GM19193 (cell line): ENCODE data around the gene LCORL.

ENCODE experiments used
- POLR2A ChIP-seq: IDR thresholded peaks from 4 replicates; pipeline ENCODE4 v1.6.1; 2011; ENCODE audit not compliant: insufficient read depth, insufficient read length; ENCODE audit errors: extremely low read depth

The LCORL gene

DNA sequence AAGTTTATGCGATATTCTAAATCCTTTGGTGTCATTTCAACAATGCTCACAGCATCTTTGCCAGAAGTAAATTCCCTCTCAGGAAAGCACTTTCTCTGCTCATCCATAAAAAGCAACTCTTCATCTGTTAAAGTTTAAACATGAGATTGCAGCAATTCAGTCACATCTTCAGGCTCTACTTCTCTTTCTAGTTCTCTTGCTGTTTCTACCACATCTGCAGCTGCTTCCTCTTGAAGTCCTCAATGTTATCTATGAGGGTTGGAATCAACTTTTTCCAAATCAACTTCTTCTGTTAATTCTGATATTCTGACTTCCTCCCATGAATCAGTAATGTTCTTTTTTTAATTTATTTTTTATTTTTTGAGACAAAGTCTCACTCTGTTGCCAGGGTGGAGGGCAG lies 100.9 kb downstream of the LCORL start:
- TF ChIP-seq POLR2A, result no peak

GRCh38 chr4:17915439-17915838 lies 106.1 kb downstream of the LCORL start:
- TF ChIP-seq POLR2A, result no peak

- no peak for TF ChIP-seq POLR2A
Observed at GRCh38 chr4:17912011-17912410, 109.5 kb downstream of the LCORL start.

DNA sequence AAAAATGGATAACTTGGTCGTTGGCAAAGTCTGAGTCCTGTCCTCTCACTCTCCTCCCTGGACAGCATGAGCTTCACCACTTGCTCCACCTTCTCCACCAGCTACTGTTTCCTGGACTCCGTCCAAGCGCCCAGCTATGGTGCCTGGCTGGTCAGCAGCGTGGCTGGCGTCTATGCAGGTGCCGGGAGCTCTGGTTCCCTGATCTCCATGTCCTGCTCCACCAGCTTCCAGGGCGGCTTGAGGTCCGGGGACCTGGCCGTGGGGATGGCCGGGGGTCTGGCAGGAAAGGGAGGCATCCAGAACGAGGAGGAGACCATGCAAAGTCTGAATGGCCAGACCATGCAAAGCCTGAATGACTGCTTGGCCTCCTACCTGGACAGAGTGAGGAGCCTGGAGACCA lies 109.9 kb downstream of the LCORL start:
- no peak for TF ChIP-seq POLR2A

DNA sequence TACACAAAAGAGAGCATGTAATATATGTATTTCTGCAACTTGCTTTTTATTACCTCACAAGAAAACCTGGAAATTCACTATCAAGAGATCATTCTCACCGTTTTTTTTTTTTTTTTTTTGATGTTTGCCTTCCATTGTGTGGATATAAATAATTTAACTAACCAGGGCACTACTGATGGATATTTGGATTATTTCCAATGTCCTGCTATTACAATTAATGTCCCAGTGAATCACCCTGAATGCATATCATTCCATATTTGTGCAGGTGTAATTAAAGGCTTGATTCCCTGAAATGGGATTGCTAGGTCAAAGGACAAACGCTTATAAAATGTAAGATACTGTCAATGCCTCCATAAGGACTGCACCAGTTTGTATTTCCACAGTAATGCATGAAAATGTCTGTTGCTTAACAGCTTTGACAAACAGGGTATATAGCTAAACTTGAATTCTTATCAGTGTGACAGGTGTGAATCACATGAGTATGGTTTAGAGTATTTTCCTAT lies 123.0 kb downstream of the LCORL start:
- no peak for TF ChIP-seq POLR2A

- TF ChIP-seq POLR2A, result no peak
Observed at GRCh38 chr4:17895481-17895880, 126.1 kb downstream of the LCORL start.

GRCh38 chr4:17894421-17894820 lies 127.1 kb downstream of the LCORL start:
- TF ChIP-seq POLR2A, result no peak

DNA sequence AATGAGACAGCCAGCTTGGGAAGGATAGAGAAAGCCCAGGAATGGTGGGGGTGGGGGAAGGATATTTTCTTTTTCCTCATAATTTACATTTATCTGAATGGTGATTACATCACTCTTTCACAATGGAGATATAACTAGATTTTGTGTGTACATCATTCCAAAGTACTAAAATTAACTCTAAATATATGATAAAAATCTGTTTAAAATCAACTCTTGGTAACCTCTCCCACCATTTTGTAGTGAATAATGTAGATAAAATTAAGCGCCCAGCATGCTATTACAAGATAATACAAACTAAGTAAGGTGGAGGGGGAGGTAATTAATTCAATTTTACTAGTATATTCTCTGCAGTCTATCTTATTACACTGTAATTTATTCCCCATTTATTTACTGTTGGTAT lies 131.9 kb downstream of the LCORL start:
- TF ChIP-seq POLR2A, result no peak

DNA sequence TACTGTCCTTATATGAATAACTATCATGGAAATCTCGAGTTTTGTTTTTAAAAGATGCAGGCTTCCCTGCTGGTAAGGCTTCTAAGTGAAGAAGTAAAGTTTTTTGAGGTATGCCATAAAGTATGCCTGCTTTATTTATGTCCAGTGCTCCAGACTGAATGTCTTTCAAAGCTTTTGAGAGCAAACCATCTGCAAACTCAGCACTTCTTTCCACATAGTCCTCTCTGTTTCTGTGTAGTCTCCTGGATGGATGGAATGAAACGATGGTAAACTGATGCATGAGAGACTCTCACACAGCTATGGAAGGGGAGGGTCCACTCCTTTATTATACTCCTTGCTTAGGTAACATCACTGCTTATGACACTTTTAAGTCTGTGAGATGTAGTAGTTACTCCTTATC lies 137.0 kb downstream of the LCORL start:
- TF ChIP-seq POLR2A, result no peak

DNA sequence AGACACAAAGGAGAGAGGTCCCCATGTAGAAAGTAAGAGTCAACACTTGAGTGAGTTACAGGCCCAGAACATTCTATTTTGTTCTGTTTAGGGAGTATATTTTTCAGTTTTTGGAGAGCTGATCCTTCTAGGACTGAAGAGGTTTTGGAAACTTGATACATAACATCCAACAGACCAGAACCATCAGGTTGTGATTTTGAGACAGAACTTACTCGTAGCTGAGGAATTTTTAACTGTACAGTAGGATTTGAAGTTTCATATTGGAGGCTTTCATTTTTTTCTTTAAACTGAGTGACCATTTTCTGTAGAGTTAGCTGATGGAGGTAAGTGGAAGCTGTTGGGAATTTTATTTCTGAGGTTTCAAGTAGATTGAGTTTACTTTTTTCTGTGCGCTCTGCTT lies 137.5 kb downstream of the LCORL start:
- no peak for TF ChIP-seq POLR2A

DNA sequence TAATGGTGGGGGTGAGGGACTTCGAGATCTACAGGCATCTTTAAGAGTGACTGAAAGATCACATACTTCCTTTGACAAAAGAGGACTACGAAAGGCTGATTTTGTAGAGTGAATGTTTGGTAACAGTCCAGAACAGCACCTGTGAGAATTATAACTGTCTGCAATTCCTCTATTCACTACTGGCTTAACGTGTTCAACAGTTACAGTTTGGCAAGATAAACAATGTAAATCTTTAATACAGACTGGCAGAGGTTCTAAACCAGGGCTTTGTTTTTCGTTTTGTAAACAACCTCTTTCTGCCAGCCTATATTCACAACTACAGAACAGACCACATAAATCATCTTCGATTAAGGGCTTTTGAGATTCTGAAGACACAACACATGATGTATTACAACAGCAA lies 143.9 kb downstream of the LCORL start:
- no peak for TF ChIP-seq POLR2A

DNA sequence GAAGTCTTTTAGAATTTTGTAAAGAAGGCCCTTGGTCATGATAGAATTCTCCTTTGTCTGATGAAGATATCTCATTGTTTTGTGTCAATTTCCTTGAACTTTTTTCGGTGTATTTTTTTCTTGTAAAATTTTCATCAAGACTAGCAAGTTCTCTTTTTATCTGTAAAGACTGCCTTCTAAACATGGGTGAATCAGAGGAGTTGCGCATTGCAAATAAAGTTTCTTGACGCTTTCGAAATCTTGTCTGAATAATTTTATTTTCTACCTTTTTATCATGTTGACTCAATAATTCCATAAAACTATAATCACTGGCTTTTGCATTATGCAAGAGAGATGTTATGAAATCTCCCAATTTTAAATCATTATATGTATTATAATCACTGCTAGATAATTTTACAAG lies 144.6 kb downstream of the LCORL start:
- TF ChIP-seq POLR2A, result no peak

GRCh38 chr4:17875402-17876070 lies 146.0 kb downstream of the LCORL start:
- no peak for TF ChIP-seq POLR2A

DNA sequence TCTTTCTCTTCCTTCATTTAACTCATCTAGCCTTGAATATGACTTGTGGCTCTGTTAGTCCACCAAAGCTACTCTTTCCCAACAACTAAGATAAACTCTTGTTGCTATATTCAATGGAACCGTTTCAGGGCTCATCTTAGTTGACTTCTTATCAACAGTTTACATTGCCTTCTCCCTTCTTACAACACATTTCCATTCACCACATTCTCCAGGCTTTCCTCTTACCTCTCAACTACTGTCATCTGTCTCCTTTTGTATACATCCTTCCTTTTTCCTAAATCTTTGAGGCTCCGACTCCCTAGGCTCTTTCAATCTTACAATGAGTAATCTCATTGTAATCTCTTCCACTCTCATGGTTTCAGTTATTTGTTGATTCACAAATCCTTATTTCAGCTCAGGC lies 152.2 kb downstream of the LCORL start:
- no peak for TF ChIP-seq POLR2A

GRCh38 chr4:17867276-17867675 lies 154.3 kb downstream of the LCORL start:
- TF ChIP-seq POLR2A, result no peak

DNA sequence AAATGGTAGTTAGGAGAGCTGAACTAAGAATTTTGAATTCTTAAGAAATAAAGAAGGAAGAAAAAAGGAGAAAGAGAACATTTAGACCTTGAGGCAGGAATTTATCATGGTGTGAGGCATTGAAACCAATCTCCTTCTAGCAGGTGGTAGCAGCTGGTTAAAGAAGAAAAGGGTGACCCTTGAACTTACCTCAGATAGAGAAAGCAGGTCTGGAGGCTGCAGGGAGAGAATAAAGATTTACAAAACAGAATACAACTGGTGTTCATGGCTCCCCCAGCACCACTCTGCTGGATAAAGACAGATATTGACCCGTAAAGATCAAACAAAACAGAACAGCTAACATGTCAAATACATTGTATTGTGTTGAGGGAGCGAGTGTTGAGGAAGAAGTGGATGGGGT lies 154.7 kb downstream of the LCORL start:
- no peak for TF ChIP-seq POLR2A

- TF ChIP-seq POLR2A, result no peak
Observed at GRCh38 chr4:17865866-17866363, 155.6 kb downstream of the LCORL start.
